IPS-18a (cell line): ENCODE results near the gene MYO5B.
"Not testable (repeated sequence)": the region's sequence is repeated elsewhere in the genome, so short reads cannot be mapped to it uniquely, and the experiment has no call there.

ENCODE experiments used
- H3K27ac ChIP-seq: one replicate; pipeline ENCODE4 v1.5.1; 2013; ENCODE audit warnings: low read length
- H3K27me3 ChIP-seq: one replicate; pipeline ENCODE4 v1.6.1; 2013; ENCODE audit warnings: mild to moderate bottlenecking, low read length; ENCODE audit not compliant: control insufficient read depth, insufficient read depth
- H3K36me3 ChIP-seq: one replicate; pipeline ENCODE4 v1.6.1; 2013; ENCODE audit warnings: low read depth, low read length; ENCODE audit not compliant: control insufficient read depth
- H3K4me1 ChIP-seq: one replicate; pipeline ENCODE4 v1.6.1; 2013; ENCODE audit warnings: low read depth, low read length; ENCODE audit not compliant: control insufficient read depth
- H3K4me3 ChIP-seq: one replicate; pipeline ENCODE4 v1.5.1; 2013; ENCODE audit warnings: low read length
- H3K9ac ChIP-seq: one replicate; pipeline ENCODE4 v1.6.1; 2013; ENCODE audit warnings: mild to moderate bottlenecking, low read length, moderate library complexity
- H3K9me3 ChIP-seq: one replicate; pipeline ENCODE4 v1.6.1; 2013; ENCODE audit warnings: low read depth, low read length; ENCODE audit not compliant: control insufficient read depth

Gene MYO5B

DNA sequence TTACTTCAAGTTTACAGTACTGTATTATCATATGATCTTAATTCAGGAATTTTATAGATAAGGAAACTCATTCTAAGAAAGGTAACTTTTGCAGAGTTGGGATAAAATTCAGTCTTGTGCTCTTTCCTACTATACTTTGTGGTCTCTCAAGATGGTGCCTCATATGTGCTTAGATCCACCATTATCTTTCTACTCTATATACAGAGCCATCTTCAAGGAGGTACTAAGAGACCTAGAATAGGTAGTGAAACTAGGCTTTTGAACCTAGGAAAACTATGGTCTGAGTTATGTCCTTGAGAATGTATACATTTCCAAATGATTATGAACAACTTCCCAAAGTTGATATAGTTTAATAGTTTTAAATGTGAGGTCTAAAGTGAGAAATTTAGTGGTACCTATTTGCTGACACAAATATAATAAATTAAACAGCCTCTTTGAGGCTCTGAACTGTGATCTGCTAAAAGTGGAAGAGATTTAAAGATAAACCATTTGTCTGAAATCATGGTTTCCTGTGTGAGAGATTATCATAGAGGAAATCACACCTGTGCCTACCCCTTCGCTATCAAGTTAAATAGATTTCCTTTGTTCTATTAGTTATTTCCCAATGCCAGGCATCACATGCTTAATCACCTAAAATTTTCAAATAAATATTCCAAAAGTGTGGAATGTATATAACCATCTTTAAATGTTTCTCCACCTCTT is 408.8 kb downstream of the MYO5B start:
- Histone ChIP-seq H3K36me3 (peaks cover 75% of the 10 kb centered on the region), H3K27me3 (no peaks in the 10 kb centered on the region), H3K9ac (no peak overlapping the region), H3K4me3 (no peak overlapping the region), H3K9me3 (no peaks in the 10 kb centered on the region), H3K4me1 (no peaks in the 10 kb centered on the region), H3K27ac (no peak overlapping the region)

- Histone ChIP-seq H3K4me3 (no peak overlapping the region), H3K36me3 (peaks cover 62% of the 10 kb centered on the region), H3K4me1 (no peaks in the 10 kb centered on the region), H3K27ac (no peak overlapping the region), H3K9ac (no peak overlapping the region), H3K9me3 (no peaks in the 10 kb centered on the region), H3K27me3 (no peaks in the 10 kb centered on the region)
Measured at GRCh38 chr18:49784427-49785185, 410.3 kb downstream of the MYO5B start.

- H3K27ac ChIP-seq, H3K9me3 ChIP-seq, H3K4me1 ChIP-seq, H3K4me3 ChIP-seq, H3K9ac ChIP-seq, H3K27me3 ChIP-seq: not testable (repeated sequence)
- H3K36me3 ChIP-seq: peaks cover 58% of the 10 kb centered on the region
Measured at GRCh38 chr18:49783631-49784030, 411.3 kb downstream of the MYO5B start.

DNA sequence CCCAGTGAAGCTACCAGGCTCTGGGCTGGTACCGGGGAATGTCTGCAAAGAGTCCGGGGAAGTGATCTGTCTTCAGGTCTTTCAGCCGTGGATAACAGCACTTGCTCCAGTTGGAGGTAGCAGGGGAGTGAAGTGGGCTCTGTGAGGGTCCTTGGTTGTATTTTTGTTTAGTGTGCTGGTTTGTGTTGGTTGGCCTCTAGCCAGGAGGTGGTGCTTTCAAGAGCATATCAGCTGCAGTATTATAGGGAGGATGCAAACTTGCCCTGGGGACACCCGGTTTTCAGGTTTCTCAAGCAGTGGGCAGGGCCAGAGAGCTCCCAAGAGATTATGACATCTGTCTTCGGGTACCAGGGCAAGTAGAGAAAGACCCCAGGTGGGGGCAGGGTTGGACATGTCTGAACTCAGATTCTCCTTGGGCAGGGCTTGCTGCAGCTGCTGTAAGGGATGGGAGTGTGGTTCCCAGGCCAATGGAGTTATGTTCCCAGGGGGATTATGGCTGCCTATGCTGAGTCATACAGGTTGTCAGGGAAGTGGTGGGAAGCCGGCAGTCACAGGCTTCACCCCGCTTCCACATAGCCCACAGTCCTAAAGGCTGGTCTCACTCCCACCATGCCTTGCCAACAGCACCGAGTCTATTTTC is 416.0 kb downstream of the MYO5B start:
- Histone ChIP-seq H3K36me3 (peaks cover 19% of the 10 kb centered on the region), H3K27ac (no peak overlapping the region), H3K9ac (no peak overlapping the region), H3K9me3 (no peaks in the 10 kb centered on the region), H3K4me3 (no peak overlapping the region), H3K4me1 (no peaks in the 10 kb centered on the region), H3K27me3 (no peaks in the 10 kb centered on the region)
